Measurements from ENCODE around the gene CRACDL.

The CRACDL gene

GRCh38 chr2:98846041-98846440, 90.0 kb downstream of the CRACDL start:
- H3K27me3 Mint-ChIP-seq: peaks cover 6% of the 10 kb centered on the region
- H3K4me3 Mint-ChIP-seq: no peak overlapping the region
- no peaks in the 10 kb centered on the region for H3K9me3 Mint-ChIP-seq (ENCODE audit: low read depth)

DNA sequence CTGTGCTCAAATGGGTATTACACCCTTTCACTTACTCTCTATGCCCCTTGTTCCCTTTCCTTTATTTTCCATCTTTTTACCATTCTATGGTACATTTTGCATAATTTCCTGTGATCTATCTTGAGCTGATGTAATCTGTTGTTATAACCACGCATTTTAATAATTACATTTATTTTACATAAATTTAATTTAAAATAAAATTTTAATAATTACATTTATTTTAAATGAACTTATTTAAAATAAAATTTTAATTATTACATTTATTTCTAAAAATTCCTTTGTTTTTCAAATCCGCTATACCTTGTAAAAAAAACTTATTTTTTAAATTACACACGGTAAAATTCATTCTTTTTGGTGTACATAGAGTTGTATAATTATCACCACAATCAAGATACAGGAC, 93.9 kb downstream of the CRACDL start:
- H3K36me3 Mint-ChIP-seq: no peaks in the 10 kb centered on the region
- no peaks in the 10 kb centered on the region for H3K9me3 Mint-ChIP-seq (ENCODE audit: low read depth)
- no peaks in the 10 kb centered on the region for H3K27me3 Mint-ChIP-seq
- no peak overlapping the region for H3K27ac Mint-ChIP-seq
- H3K4me1 Mint-ChIP-seq (ENCODE audit: low read depth): peaks cover 3% of the 10 kb centered on the region
- H3K4me3 Mint-ChIP-seq: no peak overlapping the region

More at GRCh38 chr2:98846041-98846440, 90.0 kb downstream of the CRACDL start:
- H3K36me3 Mint-ChIP-seq: no peaks in the 10 kb centered on the region
- no peak overlapping the region for H3K27ac Mint-ChIP-seq
- no peaks in the 10 kb centered on the region for H3K4me1 Mint-ChIP-seq (ENCODE audit: low read depth)

- Mint-ChIP-seq H3K9me3 (ENCODE audit: low read depth) (no peaks in the 10 kb centered on the region), H3K27me3 (no peaks in the 10 kb centered on the region), H3K4me1 (ENCODE audit: low read depth) (peaks cover 21% of the 10 kb centered on the region), H3K36me3 (no peaks in the 10 kb centered on the region), H3K27ac (no peak overlapping the region), H3K4me3 (no peak overlapping the region)
Observed at GRCh38 chr2:98839292-98839691, 96.7 kb downstream of the CRACDL start.

GRCh38 chr2:98835831-98836385, 100.1 kb downstream of the CRACDL start:
- Mint-ChIP-seq H3K36me3 (no peaks in the 10 kb centered on the region), H3K4me3 (peak overlapping the region; percentile 72), H3K27me3 (no peaks in the 10 kb centered on the region), H3K27ac (peak overlapping the region; percentile 71), H3K4me1 (ENCODE audit: low read depth) (peaks cover 38% of the 10 kb centered on the region), H3K9me3 (ENCODE audit: low read depth) (no peaks in the 10 kb centered on the region)

DNA sequence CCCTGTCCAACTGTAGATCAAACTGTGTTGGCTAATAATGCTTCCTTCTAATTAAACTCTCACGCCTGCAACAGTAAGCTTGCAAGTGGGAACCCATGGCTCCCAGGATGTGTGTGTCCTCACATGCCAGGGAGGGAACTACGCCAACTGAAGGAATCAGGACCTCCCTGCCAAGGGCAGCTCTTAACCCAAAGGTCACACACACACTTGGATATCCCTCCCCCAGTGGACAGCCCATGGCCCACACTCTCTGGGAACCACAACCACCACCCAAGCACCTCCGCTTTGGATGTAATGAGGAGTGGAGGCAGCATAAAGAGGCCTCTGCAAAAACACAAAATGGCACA, 102.1 kb downstream of the CRACDL start:
- no peak overlapping the region for H3K27ac Mint-ChIP-seq
- no peaks in the 10 kb centered on the region for H3K9me3 Mint-ChIP-seq (ENCODE audit: low read depth)
- H3K4me3 Mint-ChIP-seq: no peak overlapping the region
- H3K4me1 Mint-ChIP-seq (ENCODE audit: low read depth): peaks cover 54% of the 10 kb centered on the region
- H3K27me3 Mint-ChIP-seq: no peaks in the 10 kb centered on the region
- H3K36me3 Mint-ChIP-seq: no peaks in the 10 kb centered on the region

GRCh38 chr2:98833172-98833916, 102.7 kb downstream of the CRACDL start:
- peaks cover 59% of the 10 kb centered on the region for H3K4me1 Mint-ChIP-seq (ENCODE audit: low read depth)
- H3K27me3 Mint-ChIP-seq: no peaks in the 10 kb centered on the region
- H3K9me3 Mint-ChIP-seq (ENCODE audit: low read depth): no peaks in the 10 kb centered on the region
- H3K36me3 Mint-ChIP-seq: no peaks in the 10 kb centered on the region
- H3K27ac Mint-ChIP-seq: no peak overlapping the region
- H3K4me3 Mint-ChIP-seq: no peak overlapping the region

- Mint-ChIP-seq H3K27ac (peak overlapping the region; percentile 66), H3K9me3 (ENCODE audit: low read depth) (no peaks in the 10 kb centered on the region), H3K27me3 (no peaks in the 10 kb centered on the region), H3K36me3 (no peaks in the 10 kb centered on the region), H3K4me3 (no peak overlapping the region), H3K4me1 (ENCODE audit: low read depth) (peaks cover 63% of the 10 kb centered on the region)
Observed at GRCh38 chr2:98832172-98832571, 103.9 kb downstream of the CRACDL start.

GRCh38 chr2:98830571-98831145, 105.4 kb downstream of the CRACDL start:
- Mint-ChIP-seq H3K27ac (no peak overlapping the region), H3K36me3 (no peaks in the 10 kb centered on the region), H3K4me3 (no peak overlapping the region), H3K4me1 (ENCODE audit: low read depth) (peaks cover 56% of the 10 kb centered on the region), H3K27me3 (no peaks in the 10 kb centered on the region), H3K9me3 (ENCODE audit: low read depth) (no peaks in the 10 kb centered on the region)

DNA sequence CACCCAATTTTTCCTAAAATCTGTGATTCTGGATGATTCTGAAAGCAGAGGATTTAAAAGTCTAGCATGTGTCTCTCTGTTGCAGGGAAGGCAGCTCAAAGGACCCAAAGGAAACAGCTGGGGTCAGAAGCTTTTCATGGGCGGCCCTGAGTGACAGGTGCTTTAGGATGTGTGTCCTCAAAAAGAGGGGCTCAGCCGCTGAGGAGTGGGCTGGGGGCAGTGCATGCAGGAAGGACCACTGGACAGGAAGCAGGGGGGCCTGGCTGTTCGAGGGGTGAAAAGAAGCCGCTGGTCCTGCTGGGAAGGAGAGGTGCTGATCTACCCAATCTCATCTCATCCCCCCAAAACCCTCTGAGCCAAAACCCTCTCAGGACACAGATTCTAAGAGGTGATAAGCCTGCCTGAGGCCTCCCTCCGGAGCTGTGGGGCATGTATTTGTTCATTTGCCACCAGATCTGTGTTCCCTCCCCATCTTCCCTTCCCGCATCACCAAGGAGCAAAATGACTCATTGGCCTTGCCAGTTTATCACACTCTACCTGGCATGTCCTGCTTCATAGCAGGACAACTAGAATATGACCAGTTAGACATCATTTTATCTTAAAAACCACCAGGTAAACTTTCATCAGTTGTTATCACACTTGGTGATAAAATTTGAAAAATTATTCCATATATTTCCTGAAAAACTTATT, 106.3 kb downstream of the CRACDL start:
- Mint-ChIP-seq H3K4me3 (peak overlapping the region; percentile 36), H3K4me1 (ENCODE audit: low read depth) (peaks cover 49% of the 10 kb centered on the region), H3K36me3 (no peaks in the 10 kb centered on the region), H3K27me3 (no peaks in the 10 kb centered on the region), H3K9me3 (ENCODE audit: low read depth) (no peaks in the 10 kb centered on the region), H3K27ac (no peak overlapping the region)

GRCh38 chr2:98828793-98829371, 107.1 kb downstream of the CRACDL start:
- Mint-ChIP-seq H3K36me3 (no peaks in the 10 kb centered on the region), H3K27me3 (no peaks in the 10 kb centered on the region), H3K4me1 (ENCODE audit: low read depth) (peaks cover 51% of the 10 kb centered on the region), H3K27ac (peak overlapping the region; percentile 16), H3K4me3 (peak overlapping the region; percentile 36), H3K9me3 (ENCODE audit: low read depth) (no peaks in the 10 kb centered on the region)

- Mint-ChIP-seq H3K36me3 (no peaks in the 10 kb centered on the region), H3K27ac (peak overlapping the region; percentile 16), H3K27me3 (no peaks in the 10 kb centered on the region), H3K4me1 (ENCODE audit: low read depth) (peaks cover 51% of the 10 kb centered on the region), H3K4me3 (no peak overlapping the region), H3K9me3 (ENCODE audit: low read depth) (no peaks in the 10 kb centered on the region)
Observed at GRCh38 chr2:98828369-98828744, 107.7 kb downstream of the CRACDL start.

DNA sequence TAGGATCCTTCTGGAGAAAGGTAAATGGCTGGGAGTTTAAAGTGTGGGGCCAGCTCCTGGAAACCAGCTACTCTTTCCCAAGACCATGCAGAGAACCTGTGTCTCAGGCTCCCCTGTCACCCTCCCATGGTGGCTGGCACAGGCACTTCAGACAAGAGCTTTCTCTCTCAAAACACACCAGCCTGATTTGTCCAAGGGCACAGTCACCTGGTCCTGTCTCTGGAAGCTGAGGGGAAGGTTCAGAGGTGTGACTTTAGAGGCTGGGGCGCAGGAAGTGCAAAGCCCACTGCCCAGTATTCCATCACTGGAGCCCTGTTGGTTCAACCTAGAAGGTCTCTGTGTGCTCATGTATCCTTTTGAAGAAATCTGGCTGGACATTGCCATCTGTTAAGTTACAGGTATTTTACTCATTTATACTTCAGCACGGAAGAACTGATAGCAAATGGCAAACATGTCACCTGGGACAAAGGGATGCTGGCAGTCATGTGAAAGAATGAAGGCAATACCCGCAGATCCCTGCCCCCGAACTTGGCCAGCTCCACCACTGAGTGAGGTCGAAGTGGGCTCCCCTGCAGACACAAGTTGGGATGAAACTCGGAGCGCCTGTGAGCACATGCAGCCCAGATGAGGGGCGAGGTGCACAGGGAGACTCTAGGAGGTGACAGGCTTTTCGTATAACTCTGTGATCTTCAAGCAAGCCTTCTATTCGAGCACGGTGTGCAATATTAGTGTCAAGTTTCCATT, 108.2 kb downstream of the CRACDL start:
- no peaks in the 10 kb centered on the region for H3K27me3 Mint-ChIP-seq
- H3K4me3 Mint-ChIP-seq: no peak overlapping the region
- no peak overlapping the region for H3K27ac Mint-ChIP-seq
- no peaks in the 10 kb centered on the region for H3K9me3 Mint-ChIP-seq (ENCODE audit: low read depth)
- peaks cover 50% of the 10 kb centered on the region for H3K4me1 Mint-ChIP-seq (ENCODE audit: low read depth)
- no peaks in the 10 kb centered on the region for H3K36me3 Mint-ChIP-seq

DNA sequence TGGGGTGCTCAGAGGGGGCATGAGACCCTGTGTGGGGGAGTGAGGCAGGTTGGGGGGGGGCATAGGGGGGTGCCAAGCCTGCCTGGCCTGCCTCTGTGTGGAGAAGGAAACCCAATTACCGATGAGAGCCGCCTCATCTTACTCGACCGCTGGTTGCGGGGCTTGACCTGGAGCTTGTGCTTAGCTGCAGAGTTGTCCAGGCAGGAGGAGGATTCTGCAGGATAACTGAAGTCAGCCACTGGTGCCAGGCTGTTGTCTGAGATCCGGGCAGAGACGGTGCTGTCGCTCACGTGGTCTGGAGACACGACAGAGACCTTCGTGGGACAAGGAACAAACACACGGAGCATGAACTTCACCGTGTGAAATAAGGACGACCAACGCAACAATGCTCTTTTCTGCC, 109.2 kb downstream of the CRACDL start:
- Mint-ChIP-seq H3K27me3 (no peaks in the 10 kb centered on the region), H3K27ac (no peak overlapping the region), H3K9me3 (ENCODE audit: low read depth) (no peaks in the 10 kb centered on the region), H3K36me3 (no peaks in the 10 kb centered on the region), H3K4me3 (no peak overlapping the region), H3K4me1 (ENCODE audit: low read depth) (peaks cover 45% of the 10 kb centered on the region)

GRCh38 chr2:98825858-98826257, 110.2 kb downstream of the CRACDL start:
- Mint-ChIP-seq H3K27me3 (no peaks in the 10 kb centered on the region), H3K4me1 (ENCODE audit: low read depth) (peaks cover 42% of the 10 kb centered on the region), H3K36me3 (no peaks in the 10 kb centered on the region), H3K4me3 (no peak overlapping the region), H3K27ac (no peak overlapping the region), H3K9me3 (ENCODE audit: low read depth) (no peaks in the 10 kb centered on the region)
